GM12801 (cell line): ENCODE measurements around the gene SEC14L3.

ENCODE experiments used
- TF ChIP-seq, protein P1 (sequence below): IDR thresholded peaks from one replicate; pipeline ENCODE4 v1.5.1; 2011; ENCODE audit warnings: control low read depth; ENCODE audit not compliant: insufficient read length; ENCODE audit errors: extremely low read depth

The SEC14L3 gene

DNA sequence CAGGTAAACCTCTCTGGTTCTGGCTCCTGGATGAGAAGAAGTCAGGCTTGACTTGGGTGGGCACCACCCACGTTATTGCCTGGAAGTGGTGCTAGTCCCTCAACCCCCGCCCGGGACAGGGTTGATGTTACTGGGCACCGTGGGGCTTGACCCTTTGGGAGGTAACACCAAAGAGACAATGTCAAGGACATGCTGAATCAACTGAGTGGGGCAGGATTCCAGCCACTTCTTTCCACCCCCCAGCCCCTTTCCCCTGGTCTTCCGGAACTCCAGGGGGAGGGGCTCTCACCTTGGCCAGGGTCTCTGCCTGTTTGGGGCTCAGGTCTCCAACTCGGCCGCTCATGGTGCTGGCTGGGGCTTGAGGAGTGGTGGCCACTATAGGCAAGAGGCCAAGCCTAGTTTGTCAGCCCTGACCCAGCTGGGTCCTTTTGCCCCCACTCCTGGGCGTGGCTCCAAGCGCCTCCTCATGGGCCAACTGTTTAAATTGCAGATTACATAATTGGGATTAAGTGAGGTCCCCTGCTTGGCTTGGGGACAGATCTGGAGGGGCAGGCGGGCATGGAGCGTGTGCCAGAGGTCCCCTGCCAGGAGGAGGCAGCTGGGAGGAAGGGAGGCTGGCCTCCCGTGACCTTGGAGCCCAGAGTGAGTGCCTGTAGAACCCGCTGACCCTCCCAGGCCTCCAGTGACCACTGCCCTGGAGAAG, at the start of gene SEC14L3:
SEC14L3 (minus strand) TSS at position 402 of the 703 bp plus-strand sequence; CDS start at position 343, 59 bp downstream.
- TF ChIP-seq, protein P1, sequence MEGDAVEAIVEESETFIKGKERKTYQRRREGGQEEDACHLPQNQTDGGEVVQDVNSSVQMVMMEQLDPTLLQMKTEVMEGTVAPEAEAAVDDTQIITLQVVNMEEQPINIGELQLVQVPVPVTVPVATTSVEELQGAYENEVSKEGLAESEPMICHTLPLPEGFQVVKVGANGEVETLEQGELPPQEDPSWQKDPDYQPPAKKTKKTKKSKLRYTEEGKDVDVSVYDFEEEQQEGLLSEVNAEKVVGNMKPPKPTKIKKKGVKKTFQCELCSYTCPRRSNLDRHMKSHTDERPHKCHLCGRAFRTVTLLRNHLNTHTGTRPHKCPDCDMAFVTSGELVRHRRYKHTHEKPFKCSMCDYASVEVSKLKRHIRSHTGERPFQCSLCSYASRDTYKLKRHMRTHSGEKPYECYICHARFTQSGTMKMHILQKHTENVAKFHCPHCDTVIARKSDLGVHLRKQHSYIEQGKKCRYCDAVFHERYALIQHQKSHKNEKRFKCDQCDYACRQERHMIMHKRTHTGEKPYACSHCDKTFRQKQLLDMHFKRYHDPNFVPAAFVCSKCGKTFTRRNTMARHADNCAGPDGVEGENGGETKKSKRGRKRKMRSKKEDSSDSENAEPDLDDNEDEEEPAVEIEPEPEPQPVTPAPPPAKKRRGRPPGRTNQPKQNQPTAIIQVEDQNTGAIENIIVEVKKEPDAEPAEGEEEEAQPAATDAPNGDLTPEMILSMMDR = no peak

DNA sequence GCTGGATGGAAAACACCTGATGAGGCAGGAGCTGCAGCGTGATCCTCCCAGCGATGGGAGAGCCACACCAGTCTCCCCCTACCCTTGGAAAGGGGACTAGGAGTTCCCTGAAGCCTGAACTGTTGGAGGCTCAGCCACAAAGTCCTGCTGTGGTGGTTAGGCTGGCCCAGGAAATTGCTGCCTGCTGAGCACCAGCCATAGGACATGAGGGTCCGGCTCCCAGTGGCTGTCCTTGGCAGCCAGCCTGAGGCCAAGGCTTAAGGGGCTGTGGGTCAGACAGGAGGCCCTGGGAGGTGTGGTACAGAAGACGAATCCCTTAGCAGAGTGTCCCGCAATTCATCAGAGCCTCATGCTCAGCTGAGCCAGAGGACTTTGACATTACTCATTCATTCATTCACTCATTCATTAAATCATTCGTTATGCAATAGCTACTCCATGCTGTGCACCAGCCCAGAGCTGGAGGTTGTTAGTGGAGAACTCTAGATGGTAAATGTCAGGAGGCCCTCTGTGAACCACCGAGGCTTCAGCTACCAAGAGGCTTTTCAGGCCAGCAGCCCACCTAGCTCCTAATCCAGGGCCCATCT, 48.1 kb upstream of the SEC14L3 start:
- TF ChIP-seq, protein P1 = no peak

DNA sequence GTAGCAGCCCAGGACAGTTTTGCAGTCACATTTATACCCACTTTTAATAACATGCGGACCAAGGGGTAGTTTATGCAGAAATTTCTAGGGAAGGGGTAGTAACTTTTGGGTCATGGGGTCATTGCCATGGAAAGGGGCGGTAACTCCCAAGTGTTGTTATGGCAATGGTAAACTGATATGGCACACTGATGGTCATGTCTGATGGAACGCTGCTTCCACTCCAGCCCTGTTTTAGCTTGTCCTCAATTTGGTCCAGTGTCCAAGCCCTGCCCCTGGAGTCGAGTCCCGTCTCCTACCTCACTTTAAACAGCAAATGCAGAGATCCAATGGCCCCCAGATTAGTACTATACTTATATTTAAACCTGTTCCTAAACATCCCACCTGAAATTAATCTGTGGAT, 44.9 kb upstream of the SEC14L3 start:
- TF ChIP-seq, protein P1 = no peak

DNA sequence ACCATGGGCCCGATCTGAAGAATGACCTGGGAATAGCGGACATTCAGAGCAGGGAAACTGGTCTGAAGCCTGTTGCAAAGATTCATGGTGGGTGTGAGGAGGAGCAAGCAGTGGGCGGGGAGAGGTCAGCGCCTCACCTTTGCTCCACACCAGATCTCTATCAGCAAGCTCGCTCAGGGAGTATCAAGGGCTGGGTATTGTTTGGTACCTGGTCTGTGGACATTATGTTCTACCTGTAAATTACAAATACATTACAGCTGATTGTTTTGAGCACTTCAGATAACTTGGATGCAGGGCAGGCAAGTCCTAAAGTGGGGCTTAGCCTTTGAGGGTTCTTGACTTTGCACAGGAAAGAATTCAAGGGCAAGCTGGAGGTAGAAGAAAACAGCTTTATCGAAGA, 44.5 kb upstream of the SEC14L3 start:
- TF ChIP-seq, protein P1 = no peak

DNA sequence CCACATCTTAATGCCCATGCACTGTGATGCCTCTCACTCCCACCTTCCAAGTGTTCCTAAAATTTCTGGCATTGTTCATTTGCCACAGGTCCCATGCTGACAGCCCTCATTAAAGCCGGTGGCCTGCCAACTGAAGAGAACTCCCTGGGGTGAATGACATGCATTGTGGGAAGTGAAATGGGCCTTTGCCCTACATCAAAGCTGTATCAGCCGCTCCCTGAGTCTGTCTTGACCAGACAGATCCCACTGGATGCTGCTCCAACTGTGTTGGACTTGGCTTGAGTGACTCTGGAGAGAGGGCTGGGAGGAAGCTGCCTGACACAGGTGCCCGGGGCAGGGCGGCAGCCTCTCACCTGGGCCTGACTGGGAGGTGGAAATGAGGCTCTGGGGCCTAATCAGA, 42.4 kb upstream of the SEC14L3 start:
- TF ChIP-seq, protein P1 = no peak

DNA sequence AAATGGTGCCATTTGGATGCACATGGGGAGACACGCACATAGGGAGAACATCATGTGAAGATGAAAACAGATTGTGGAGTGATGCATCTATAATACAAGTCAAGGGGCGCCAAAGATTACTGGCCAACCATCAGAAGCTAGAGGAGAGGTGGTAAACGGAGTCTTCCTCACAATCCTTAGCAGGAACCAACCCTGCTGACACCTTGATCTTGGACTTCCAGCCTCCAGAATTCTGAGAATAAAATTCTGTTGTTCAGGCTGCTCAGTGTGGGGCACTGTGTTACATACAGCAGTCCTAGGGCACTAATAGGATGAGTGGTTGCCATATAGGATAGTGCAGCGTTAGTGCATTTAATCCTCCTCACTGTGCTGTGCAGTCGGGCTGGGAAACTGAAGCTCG, 41.6 kb upstream of the SEC14L3 start:
- TF ChIP-seq, protein P1 = no peak

DNA sequence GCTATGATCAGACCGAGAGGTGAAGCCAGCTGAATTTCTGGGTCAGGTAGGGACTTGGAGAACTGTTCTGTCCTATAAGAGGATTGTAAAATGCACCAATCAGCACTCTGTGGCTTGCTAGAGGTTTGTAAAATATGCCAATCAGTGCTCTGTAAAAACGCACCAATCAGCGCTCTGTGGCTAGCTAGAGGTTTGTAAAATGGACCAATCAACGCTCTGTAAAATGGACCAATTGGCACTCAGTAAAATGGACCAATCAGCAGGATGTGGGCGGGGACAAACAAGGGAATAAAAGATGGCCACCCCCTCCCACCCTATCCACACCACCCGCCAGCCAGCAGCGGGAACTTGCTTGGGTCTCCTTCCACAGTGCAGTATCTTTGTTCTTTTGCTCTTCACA, 40.1 kb upstream of the SEC14L3 start:
- TF ChIP-seq, protein P1 = no peak
